Prostate gland (tissue), 2 donors: Measurements from ENCODE around the gene PLSCR3. TPM values are rescaled to one million over a fixed set of nuclear protein-coding genes. Genes with fewer than 3 reads are reported as not detected.
"Not testable (repeated sequence)": the region's sequence is repeated elsewhere in the genome, so short reads cannot be mapped to it uniquely, and the experiment has no call there.

Source experiments
- DNase-seq: peaks from one replicate; pipeline ENCODE4 v3.0.0-alpha.2; 2019; ENCODE audit warnings: low spot score
- H3K27ac ChIP-seq, 2 donors: fragments of 200-600 bp; sonication (generic); 2 replicates each; pipeline ENCODE4 v1.5.1; 2017 to 2019
- H3K27me3 ChIP-seq: fragments of 200-600 bp; sonication (generic); replicated peaks from 2 replicates; pipeline ENCODE4 v1.5.1; 2019; ENCODE audit not compliant: insufficient read depth
- H3K36me3 ChIP-seq, 2 donors: fragments of 200-600 bp; sonication (generic); 1 replicate in 1 of 2; 2 replicates in 1 of 2; pipeline versions ENCODE4 v1.5.1 to v1.8.1; 2017 to 2019
- H3K4me1 ChIP-seq: fragments of 200-600 bp; sonication (generic); replicated peaks from 2 replicates; pipeline ENCODE4 v1.5.1; 2019
- H3K4me3 ChIP-seq, 2 donors: fragments of 200-600 bp; sonication (generic); 2 replicates each; pipeline ENCODE4 v1.5.1; 2017 to 2019
- H3K9me3 ChIP-seq: fragments of 200-600 bp; sonication (generic); 2 replicates; pipeline ENCODE4 v1.5.1; 2017
- POLR2A ChIP-seq: fragments of 450-650 bp; IDR thresholded peaks from one replicate; pipeline ENCODE4 v1.6.1; 2016; ENCODE audit warnings: antibody characterized with exemption, mild to moderate bottlenecking
- POLR2AphosphoS5 ChIP-seq: sonication (generic); formaldehyde crosslinking; IDR thresholded peaks from one replicate; pipeline ENCODE4 v1.6.1; 2017; ENCODE audit warnings: antibody characterized with exemption
- WGBS: methylation state at CpG from one replicate; pipeline ENCODE4 v1.1.5; 2018; 5-methylcytosine and 5-hydroxymethylcytosine counted together
- intact Hi-C: fragments of 100-400 bp; cut with DNase I; formaldehyde crosslinking; loops from one replicate; pipeline ENCODE4 v1.14.2; 2022
- total RNA-seq, 2 donors: library from RNA; depleted of rRNA; stranded (reverse); fragments of >200 nt; gene quantifications; one replicate each; pipeline ENCODE4 v1.1.0, GENCODE V29; 2016
- TF ChIP-seq, protein P1 (sequence below), 4 experiments: fragments of 200-600 bp in 2 of 4; fragments of 450-650 bp in 2 of 4; sonication (generic) in 2 of 4; IDR thresholded peaks; 1 replicate in 3 of 4; 2 replicates in 1 of 4; pipeline ENCODE4 v1.5.1; 2016 to 2019; ENCODE audit warnings: antibody characterized with exemption in 4 of 4, mild to moderate bottlenecking in 2 of 4, moderate library complexity in 2 of 4

PLSCR3 gene
- total RNA-seq, 2 donors from 2014 or later, result 25.8 to 26.4 TPM

- TF ChIP-seq, protein P1, sequence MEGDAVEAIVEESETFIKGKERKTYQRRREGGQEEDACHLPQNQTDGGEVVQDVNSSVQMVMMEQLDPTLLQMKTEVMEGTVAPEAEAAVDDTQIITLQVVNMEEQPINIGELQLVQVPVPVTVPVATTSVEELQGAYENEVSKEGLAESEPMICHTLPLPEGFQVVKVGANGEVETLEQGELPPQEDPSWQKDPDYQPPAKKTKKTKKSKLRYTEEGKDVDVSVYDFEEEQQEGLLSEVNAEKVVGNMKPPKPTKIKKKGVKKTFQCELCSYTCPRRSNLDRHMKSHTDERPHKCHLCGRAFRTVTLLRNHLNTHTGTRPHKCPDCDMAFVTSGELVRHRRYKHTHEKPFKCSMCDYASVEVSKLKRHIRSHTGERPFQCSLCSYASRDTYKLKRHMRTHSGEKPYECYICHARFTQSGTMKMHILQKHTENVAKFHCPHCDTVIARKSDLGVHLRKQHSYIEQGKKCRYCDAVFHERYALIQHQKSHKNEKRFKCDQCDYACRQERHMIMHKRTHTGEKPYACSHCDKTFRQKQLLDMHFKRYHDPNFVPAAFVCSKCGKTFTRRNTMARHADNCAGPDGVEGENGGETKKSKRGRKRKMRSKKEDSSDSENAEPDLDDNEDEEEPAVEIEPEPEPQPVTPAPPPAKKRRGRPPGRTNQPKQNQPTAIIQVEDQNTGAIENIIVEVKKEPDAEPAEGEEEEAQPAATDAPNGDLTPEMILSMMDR (IDR thresholded peaks at IDR 0.05), result no peak
- TF ChIP-seq POLR2A, result no peak
- no peak for TF ChIP-seq POLR2AphosphoS5
- H3K27me3 ChIP-seq, result no peaks in the 10 kb centered on the region
- H3K9me3 ChIP-seq, result no peaks in the 10 kb centered on the region
- DNase-seq, result no peak
- H3K36me3 ChIP-seq, result no peaks in the 10 kb centered on the region
- H3K4me1 ChIP-seq, result no peaks in the 10 kb centered on the region
- no peak overlapping the region for H3K27ac ChIP-seq
- intact Hi-C loops, result no loop called here
- no peak overlapping the region for H3K4me3 ChIP-seq
- WGBS, result 83% methylated on average over 8 of the region's 8 CpGs
Measured at GRCh38 chr17:7367083-7367482, 27.2 kb downstream of the PLSCR3 start.

GRCh38 chr17:7365963-7366362, 28.4 kb downstream of the PLSCR3 start:
- intact Hi-C loops, result not testable (repeated sequence)

GRCh38 chr17:7363311-7363710, 31.0 kb downstream of the PLSCR3 start:
- 93% methylated on average over 6 of the region's 6 CpGs for WGBS
- Histone ChIP-seq H3K9me3 (no peaks in the 10 kb centered on the region), H3K27me3 (no peaks in the 10 kb centered on the region), H3K4me1 (no peaks in the 10 kb centered on the region), H3K27ac (no peak overlapping the region), H3K36me3 (no peaks in the 10 kb centered on the region), H3K4me3 (no peak overlapping the region)
- TF ChIP-seq POLR2A (no peak), POLR2AphosphoS5 (no peak)
- TF ChIP-seq, protein P1 (IDR thresholded peaks at IDR 0.05), result no peak
- intact Hi-C loops, result no loop called here
- DNase-seq, result no peak

More at GRCh38 chr17:7365963-7366362, 28.4 kb downstream of the PLSCR3 start:
- not testable (repeated sequence) for H3K36me3 ChIP-seq, H3K27ac ChIP-seq, H3K4me1 ChIP-seq, DNase-seq, H3K9me3 ChIP-seq, H3K4me3 ChIP-seq, H3K27me3 ChIP-seq
- WGBS, result 94% methylated on average over 6 of the region's 7 CpGs

DNA sequence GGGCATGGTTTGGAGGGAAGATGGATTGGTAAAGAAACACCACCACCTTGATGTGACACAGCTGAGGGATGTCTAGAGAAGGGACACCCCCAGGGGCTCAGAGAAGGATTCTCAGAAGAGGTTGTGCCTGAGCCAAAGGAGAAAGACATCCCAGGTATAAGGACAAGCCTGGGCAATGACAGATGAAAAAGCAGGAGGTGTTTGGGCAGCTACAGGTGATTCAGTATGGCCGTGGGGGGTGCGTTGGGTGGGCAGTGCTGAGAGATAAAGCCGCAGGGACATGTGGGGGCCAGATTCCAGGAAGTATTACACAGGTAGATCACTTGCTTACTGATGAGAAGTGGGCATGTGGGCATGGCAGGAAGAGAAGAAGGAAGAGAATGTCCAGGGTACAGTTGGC, 32.4 kb downstream of the PLSCR3 start:
- no peak overlapping the region for H3K4me3 ChIP-seq
- DNase-seq, result no peak
- TF ChIP-seq, protein P1 (IDR thresholded peaks at IDR 0.05), result no peak
- no peak for TF ChIP-seq POLR2A
- H3K36me3 ChIP-seq, result no peaks in the 10 kb centered on the region
- intact Hi-C loops, result no loop called here
- no peaks in the 10 kb centered on the region for H3K27me3 ChIP-seq
- no peak overlapping the region for H3K27ac ChIP-seq
- H3K4me1 ChIP-seq, result no peaks in the 10 kb centered on the region
- H3K9me3 ChIP-seq, result no peaks in the 10 kb centered on the region
- 39% methylated on average over 3 of the region's 3 CpGs for WGBS

DNA sequence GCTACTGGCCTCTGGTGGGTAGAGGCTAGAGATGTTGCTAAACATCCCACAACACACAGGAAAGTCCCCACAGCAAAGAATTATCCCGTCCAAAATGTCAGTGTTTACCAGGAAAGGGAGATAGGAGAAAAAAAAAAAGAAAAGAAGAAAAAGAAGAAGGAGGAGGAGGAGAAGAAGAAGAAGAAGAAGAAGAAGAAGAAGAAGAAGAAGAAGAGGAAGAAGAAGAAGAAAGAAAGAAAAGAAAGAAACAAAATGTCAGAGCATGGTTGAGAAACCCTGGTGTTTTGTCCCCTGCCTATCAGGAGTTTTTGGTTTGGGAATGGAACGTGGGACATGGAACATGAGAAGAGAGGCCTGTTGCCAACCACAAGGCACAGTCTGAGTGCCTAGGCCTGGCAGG, 36.9 kb downstream of the PLSCR3 start:
- Histone ChIP-seq H3K27me3 (no peaks in the 10 kb centered on the region), H3K4me3 (no peak overlapping the region), H3K36me3 (no peaks in the 10 kb centered on the region), H3K9me3 (no peaks in the 10 kb centered on the region), H3K4me1 (peaks cover 5% of the 10 kb centered on the region), H3K27ac (no peak overlapping the region)
- TF ChIP-seq POLR2A (no peak), POLR2AphosphoS5 (no peak)
- TF ChIP-seq, protein P1 (IDR thresholded peaks at IDR 0.05), result no peak
- intact Hi-C loops, result loop anchor here (1.0 to 10.0 kb wide), 2 partner anchors 79 to 127 kb away; partner anchors contain the start of genes POLR2A and SLC35G6
- DNase-seq, result no peak
- 46% methylated on average over 2 of the region's 2 CpGs for WGBS
